GM12872 (cell line): ENCODE results near the gene WNT7A.

Experiments
- TF ChIP-seq, protein P1 (sequence below): IDR thresholded peaks from 3 replicates; pipeline ENCODE4 v1.5.1; 2011; ENCODE audit warnings: low read depth, mild to moderate bottlenecking, low read length, moderate library complexity; ENCODE audit not compliant: insufficient read depth

The WNT7A gene

DNA sequence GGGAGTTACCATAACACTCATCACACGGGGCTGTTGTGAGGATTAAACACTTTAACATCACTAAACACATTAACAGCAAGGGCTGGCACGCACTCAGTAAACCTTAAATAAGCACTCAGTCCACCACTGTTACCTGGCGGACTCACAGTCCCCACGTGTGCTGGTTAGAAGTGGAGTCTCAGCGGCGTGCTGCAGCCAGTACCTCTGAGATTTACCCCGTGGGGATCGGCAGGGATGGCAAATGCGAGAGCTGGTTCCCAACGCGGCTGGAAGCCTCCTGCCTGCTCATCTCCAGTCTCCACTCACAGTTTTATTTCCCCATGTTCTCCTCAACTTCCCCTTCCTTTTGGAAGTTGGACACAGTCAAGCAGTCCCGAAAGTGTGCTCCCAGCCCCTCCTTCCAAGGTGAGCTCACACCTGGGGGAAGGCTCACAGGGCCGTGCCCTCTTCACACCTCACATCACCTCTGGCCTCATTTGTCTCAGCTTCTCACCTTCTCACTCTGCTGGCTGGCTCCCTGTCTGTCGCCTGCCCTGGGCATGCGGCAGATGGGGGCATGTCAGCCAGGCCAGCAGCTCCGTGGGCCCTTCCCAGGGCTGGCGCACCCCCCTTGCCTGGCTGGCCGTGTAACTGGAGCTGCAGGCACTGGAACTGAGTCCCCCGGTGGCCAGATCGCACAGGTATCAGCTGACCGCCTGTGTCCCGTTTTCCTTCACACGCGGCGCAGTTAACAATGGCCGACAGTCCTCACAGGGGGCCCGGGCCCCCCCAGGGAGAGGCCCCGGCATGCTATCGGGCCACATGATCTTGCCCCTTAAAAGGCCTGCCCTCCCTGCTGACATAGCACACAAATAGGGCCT lies 87.1 kb downstream of the WNT7A start:
- TF ChIP-seq, protein P1, sequence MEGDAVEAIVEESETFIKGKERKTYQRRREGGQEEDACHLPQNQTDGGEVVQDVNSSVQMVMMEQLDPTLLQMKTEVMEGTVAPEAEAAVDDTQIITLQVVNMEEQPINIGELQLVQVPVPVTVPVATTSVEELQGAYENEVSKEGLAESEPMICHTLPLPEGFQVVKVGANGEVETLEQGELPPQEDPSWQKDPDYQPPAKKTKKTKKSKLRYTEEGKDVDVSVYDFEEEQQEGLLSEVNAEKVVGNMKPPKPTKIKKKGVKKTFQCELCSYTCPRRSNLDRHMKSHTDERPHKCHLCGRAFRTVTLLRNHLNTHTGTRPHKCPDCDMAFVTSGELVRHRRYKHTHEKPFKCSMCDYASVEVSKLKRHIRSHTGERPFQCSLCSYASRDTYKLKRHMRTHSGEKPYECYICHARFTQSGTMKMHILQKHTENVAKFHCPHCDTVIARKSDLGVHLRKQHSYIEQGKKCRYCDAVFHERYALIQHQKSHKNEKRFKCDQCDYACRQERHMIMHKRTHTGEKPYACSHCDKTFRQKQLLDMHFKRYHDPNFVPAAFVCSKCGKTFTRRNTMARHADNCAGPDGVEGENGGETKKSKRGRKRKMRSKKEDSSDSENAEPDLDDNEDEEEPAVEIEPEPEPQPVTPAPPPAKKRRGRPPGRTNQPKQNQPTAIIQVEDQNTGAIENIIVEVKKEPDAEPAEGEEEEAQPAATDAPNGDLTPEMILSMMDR: no peak

DNA sequence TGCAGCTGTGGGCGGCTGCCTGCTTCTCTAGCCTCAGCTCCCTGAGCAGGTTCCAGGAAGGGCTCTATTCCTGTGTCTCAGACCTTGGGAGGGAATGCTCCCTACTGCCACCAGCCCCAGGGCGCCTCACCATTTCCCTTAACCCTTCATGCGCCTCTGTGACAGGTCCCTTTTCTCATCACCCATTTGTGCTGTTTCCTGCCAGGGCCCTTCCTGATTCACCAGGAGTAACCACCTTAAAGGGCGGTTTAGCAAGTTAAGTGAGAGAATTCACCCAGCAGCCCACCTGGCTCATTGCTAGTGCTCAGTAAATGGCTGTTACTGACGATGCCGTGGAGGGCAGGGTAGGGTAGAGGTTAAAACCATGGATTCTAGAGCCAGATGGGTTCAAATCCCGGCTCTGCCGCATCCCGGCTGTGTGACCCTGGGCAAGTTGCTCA lies 87.8 kb downstream of the WNT7A start:
- TF ChIP-seq, protein P1: no peak

DNA sequence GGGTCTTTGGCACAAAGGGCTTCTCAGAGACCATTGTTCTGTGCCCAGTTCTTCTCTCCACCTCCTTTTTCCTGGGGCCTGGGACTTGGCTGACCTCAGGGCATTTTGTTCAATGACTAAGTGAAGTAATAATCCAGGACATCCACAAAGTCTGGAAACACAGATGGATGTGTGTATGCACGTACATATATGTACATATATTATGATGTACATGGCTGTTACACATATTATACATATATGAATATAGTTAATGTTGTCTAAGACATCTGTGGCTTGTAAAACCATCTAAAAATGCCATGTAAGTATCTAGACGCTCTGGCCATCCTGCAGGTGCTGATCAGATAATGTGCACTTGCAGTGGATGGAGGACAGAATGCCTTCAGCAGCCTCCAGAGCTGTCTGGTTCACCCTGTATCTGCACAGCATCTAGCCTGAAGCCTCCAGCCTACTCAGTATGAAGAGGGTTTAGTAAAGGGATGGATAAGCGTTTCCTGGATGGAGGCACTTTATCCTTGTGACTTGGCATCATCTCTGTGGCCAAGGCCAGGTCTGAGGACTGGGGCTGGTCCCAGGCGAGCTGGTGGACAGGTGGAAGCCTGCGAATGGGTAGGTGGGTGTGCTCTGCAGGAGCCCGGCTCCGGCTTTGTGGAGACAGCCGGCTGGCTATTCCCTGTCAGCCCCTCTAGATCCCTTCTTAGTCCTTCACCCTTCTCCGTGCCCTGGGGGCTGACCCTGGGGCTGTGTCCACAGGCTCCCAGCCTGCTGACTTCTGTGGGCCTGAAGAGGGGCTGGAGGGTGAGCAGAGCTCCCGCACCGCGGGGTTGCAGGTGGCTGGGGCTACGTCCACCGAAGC lies 88.4 kb downstream of the WNT7A start:
- TF ChIP-seq, protein P1: no peak

DNA sequence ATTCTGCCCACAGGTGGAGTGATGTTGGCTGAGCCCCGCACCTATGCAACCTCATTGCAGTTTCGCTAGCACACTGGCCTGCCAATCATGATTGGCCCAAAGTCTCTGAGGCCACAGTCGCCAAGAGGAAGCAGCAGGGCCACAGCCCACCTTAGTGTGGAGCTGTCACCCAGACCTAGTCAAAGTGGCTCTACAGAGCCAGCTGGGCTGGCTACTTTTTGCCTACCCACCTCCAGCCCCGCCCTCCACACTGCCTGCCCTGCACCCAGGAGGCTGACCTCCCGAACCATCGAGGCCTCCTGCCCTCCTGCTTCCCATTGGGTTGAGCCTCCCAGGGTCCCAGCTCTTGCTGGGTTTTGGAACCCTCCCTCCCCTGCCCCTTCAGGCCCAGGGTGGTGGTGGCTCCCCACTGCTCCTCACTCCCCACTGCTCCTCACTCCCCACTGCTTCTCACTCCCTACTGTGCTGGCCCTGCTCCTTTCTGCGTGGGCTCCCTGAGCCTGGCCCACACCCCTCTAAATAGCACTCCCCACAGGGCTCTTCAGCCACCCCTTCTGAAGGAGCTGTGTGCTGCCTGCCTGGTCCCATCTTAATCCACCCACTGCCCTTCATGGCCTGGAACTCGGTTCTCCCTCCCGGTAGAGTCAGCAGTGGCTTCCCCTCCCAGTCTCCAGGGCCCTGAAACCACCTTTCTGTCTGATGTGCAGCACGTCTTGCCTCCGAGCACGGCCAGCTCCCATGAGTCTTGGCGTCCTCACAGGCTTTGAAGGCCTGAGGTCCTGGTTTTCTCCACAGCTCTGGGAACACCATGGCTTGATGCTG lies 89.3 kb downstream of the WNT7A start:
- TF ChIP-seq, protein P1: no peak

DNA sequence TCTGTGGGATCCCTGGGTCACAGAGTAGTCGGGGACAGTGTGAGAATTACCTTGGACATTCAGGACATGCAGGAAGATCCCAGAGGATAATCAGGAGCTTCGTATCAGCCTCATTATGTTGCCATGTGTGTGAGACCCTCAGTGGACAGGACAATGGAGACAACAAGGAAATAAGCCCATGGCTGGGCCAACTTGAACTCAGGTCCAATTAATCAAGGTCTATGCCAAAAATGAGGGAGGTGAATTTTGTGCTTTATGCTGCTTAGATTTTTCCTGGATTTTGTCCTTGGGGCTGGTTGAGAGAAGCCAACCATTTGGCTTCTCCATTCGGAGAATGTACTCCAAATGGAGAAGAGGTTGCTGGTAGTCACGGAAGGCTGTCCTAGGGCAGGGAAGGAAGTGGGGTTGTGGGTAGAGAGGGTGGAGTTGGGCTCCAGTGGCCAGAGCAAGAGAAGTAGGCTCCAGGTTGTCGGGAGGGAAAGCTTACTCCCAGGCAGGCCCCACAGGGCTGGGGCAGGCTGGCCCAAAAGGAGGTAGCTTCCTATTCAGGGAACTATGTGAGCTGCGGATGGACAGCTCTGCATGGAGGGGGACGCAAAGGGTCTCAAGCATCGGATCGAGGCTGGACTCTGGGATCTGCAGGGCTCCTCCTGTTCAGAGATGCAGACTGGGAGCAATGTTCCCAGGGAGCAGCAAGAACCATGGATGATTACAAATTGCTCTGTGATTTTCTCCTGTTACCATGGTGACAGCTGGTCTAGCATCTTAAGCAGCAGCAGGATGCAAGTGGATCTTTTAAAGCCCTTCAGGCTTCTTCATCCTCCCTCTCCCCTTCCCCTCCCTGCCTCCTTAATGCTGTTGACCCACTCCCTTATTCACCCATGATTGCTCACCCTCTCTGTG lies 91.1 kb downstream of the WNT7A start:
- TF ChIP-seq, protein P1: no peak

DNA sequence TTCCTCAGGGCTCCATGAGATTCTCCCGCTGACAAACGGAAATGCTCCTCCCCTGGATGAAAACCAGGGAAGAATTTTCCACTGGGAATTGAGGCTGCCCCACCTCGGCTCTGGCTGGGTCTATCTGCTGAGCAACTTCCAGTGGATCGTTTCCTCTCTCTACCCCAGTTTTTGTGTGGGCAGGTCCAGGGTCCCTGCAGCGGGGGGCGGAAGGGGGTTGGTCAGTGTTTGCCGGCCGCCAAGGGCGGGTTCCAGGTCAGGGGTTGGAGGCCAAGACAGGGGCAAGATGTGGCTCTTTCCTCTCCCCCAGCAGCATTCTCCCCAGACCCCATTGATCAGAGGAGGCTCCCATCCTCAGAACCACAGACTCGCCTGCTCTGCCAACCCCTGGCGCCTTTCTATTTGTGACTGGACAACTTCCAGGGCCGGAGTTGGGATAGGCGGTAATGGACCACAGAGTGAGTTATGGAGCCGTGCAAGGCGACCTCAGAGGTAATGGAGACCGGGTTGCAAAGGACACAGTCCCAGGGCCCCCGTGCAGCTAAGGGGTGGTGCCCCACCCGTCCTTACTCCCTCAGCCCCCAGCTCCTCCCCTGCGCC lies 92.2 kb downstream of the WNT7A start:
- TF ChIP-seq, protein P1: no peak
